Transverse colon (tissue), 4 donors: ENCODE measurements around the gene WNT16.

Experiments used
- CTCF ChIP-seq, 5 experiments: fragments of 200-600 bp in 3 of 5; fragments of 450-650 bp in 2 of 5; sonication (generic) in 3 of 5; IDR thresholded peaks; 1 replicate in 2 of 5; 2 replicates in 3 of 5; pipeline ENCODE4 v1.5.1; 2016 to 2017; ENCODE audit warnings: antibody characterized with exemption in 5 of 5, inconsistent platforms in 3 of 5, mild to moderate bottlenecking in 2 of 5, moderate library complexity in 1 of 5
- EP300 ChIP-seq: sonication (generic); formaldehyde crosslinking; IDR thresholded peaks from one replicate; pipeline ENCODE4 v1.6.1; 2017; ENCODE audit warnings: antibody characterized with exemption, low read depth
- POLR2A ChIP-seq: fragments of 450-650 bp; IDR thresholded peaks from one replicate; pipeline ENCODE4 v1.6.1; 2016; ENCODE audit warnings: antibody characterized with exemption, mild to moderate bottlenecking, moderate library complexity
- POLR2AphosphoS5 ChIP-seq, 3 donors: sonication (generic); formaldehyde crosslinking; IDR thresholded peaks; one replicate each; pipeline ENCODE4 v1.6.1; 2016; ENCODE audit warnings: antibody characterized with exemption in 3 of 3

GRCh38 chr7:121337398-121337797 is 8.6 kb downstream of the WNT16 start:
- no peak for TF ChIP-seq POLR2A
- TF ChIP-seq CTCF (IDR thresholded peaks at IDR 0.05): peak in 2 of 5 experiments; percentile 21 to 25
- no peak for TF ChIP-seq POLR2AphosphoS5 (IDR thresholded peaks at IDR 0.05)
- TF ChIP-seq EP300: no peak
